Measurements from ENCODE around the gene FAM47E. TPM values are rescaled to one million over a fixed set of nuclear protein-coding genes. Genes with fewer than 3 reads are reported as not detected.

Gene FAM47E, protein sequence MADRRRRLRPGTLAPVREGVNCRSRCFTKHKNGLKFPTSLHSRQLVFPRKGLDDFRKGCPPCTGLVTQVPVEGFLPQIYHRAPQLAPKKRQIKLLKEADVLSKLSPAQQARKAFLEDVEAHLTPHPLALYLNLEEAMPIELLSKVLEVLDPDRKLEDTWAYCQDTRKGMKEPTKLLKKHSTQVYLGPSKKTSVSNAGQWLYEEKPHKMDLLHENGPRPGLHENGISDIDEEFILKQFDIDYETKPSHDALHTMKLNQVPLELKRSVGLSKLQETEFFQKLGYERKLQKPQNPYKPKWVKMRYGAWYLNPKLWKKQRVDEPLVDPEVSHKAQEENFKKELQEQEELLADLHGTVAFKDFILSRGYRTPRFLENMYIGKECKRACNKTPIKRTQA
- total RNA-seq = 1.3 and 1.7 TPM in 2 replicates
- 0.54 TPM for total RNA-seq (2013)
- polyA plus RNA-seq = 0.15 and 0.42 TPM in 2 replicates
- polyA minus RNA-seq = 0.86 and 1.1 TPM in 2 replicates

DNA sequence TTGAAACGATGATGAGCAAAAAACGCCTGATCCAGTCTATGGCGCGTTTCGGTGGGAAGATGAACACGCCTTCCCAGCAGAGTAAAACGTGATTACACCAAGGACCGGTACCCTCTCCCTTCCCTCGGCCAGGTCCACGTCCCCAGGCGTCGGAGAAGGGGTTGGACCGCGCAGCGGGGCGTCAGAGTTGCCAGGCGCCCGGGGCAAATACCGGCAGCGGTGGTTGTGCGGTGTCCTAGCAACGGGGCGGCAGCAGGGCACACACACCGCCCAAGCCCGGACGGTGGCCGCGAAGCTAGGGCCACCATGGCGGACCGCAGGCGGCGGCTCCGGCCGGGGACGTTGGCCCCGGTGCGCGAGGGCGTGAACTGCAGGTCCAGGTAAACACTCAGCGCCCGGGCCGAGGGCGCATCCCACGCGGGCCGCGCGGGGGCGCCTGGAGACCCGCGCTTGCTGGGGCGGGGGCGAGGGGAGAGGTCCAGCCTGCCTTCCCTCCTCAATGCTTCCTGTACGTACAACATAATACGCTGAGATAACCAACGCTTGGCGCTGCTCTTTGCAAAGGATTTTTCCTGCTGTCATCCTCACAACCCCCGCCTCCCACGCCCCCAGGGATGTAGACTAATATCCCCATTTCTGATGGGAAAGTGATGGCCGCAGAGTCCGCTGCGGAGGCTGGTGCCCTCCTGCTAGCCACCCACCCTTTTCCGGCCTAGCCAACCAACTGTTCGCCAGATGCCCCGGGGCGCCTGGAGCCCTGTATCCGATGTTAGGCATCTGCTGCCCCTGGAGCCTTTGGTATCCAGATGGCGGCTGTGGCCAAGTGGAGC is at the start of gene FAM47E:
FAM47E (plus strand) TSS at position 281 of the 830 bp plus-strand sequence; CDS start at position 307, 26 bp downstream.
- intact Hi-C loops (cut with micrococcal nuclease) = no loop called here
- Mint-ChIP-seq H3K27ac (no peak within 1 kb of the TSS), H3K4me1 (peaks cover 9% of the 10 kb centered on the region), H3K9me3 (ENCODE audit: insufficient read depth) (no peaks in the 10 kb centered on the region), H3K27me3 (peaks cover 70% of the 10 kb centered on the region), H3K4me3 (peak within 1 kb of the TSS; percentile 77)
- H3K4me2 ChIP-seq (replicated peaks; ENCODE audit: low read depth, low read length, poor library complexity, severe bottlenecking) = peak within 1 kb of the TSS; percentile 79
- peaks cover 0 to 50% (median 29%) of the 10 kb centered on the region in 4 experiments for H3K27me3 ChIP-seq (replicated peaks in 1 of 4; ENCODE audit: control extremely low read depth in 1 of 4, control insufficient read depth in 3 of 4, insufficient read depth in 4 of 4, low read length in 3 of 4)
- peak within 1 kb of the TSS in 4 of 5 experiments; percentile 11 to 51 (median 44) for H3K4me3 ChIP-seq (ENCODE audit: control extremely low read depth in 1 of 5, extremely low read depth in 1 of 5, insufficient read depth in 1 of 5, low read depth in 2 of 5, low read length in 4 of 5)
- no peaks in the 10 kb centered on the region for H3K36me3 ChIP-seq (replicated peaks in 1 of 2; ENCODE audit: control extremely low read depth in 1 of 2, control insufficient read depth in 1 of 2, extremely low read depth in 1 of 2, insufficient read depth in 2 of 2, low read length in 1 of 2)
- DNase-seq = peak; percentile 44
- TF ChIP-seq CTCF (IDR thresholded peaks at IDR 0.05) (peak; percentile 30), EZH2 (IDR thresholded peaks at IDR 0.05; ENCODE audit: borderline replicate concordance, insufficient read depth, low read depth, low read length, poor library complexity, severe bottlenecking) (no peak)
- H3K9ac ChIP-seq (ENCODE audit: low read length) = peak within 1 kb of the TSS; percentile 55
- POLR2A ChIA-PET = no interaction called here
- CTCF ChIA-PET = interaction anchor here (0.7 to 0.9 kb wide), 2 partner anchors 11 to 40 kb away, joined by 3 read pairs; no protein-coding TSS in a partner anchor
- peak; percentile 41 for ATAC-seq (ENCODE audit: low read depth)
- H4K20me1 ChIP-seq (ENCODE audit: control insufficient read depth, insufficient read depth, low read length, poor library complexity, severe bottlenecking) = no peaks in the 10 kb centered on the region
- 14% methylated on average over 68 of the region's 68 CpGs for WGBS (ENCODE audit: insufficient coverage)
- H3K4me1 ChIP-seq (ENCODE audit: control insufficient read depth in 2 of 2, insufficient read depth in 2 of 2, low read length in 2 of 2) = peaks cover 8 to 15% of the 10 kb centered on the region in 2 donors
- H3K27ac ChIP-seq (ENCODE audit: low read length in 2 of 2) = no peak within 1 kb of the TSS
- H2AFZ ChIP-seq (ENCODE audit: insufficient read depth, low read depth, low read length, poor library complexity, severe bottlenecking) = peak within 1 kb of the TSS; percentile 74
- H3K79me2 ChIP-seq (ENCODE audit: control insufficient read depth, insufficient read depth, low read length) = no peaks in the 10 kb centered on the region
- peaks cover 0 to 4% (median 0%) of the 10 kb centered on the region in 3 donors for H3K9me3 ChIP-seq (ENCODE audit: control extremely low read depth in 1 of 3, control insufficient read depth in 2 of 3, insufficient read depth in 1 of 3, low read length in 2 of 3)
